Neural progenitor cell (in vitro differentiated cells): Measurements from ENCODE around the gene CDK16. TPM values are rescaled to one million over a fixed set of nuclear protein-coding genes. Genes with fewer than 3 reads are reported as not detected.
"Not testable (repeated sequence)": the region's sequence is repeated elsewhere in the genome, so short reads cannot be mapped to it uniquely, and the experiment has no call there.

Experiments
- DNase-seq: peaks from one replicate; pipeline ENCODE4 v3.0.0-alpha.2; 2016; ENCODE audit warnings: low spot score
- H2AFZ ChIP-seq: fragments of 200-600 bp; sonication (generic); replicated peaks from 2 replicates; pipeline ENCODE4 v1.6.1; 2016; ENCODE audit warnings: antibody characterized with exemption
- H3F3A ChIP-seq: fragments of 200-600 bp; sonication (generic); 2 replicates; pipeline ENCODE4 v1.6.1; 2016; ENCODE audit warnings: antibody characterized with exemption, low read depth
- H3K27ac ChIP-seq: fragments of 200-600 bp; sonication (generic); 2 replicates; pipeline ENCODE4 v1.5.1; 2016; ENCODE audit warnings: mild to moderate bottlenecking
- H3K27me3 ChIP-seq: fragments of 200-600 bp; sonication (generic); 2 replicates; pipeline ENCODE4 v1.6.1; 2016; ENCODE audit warnings: mild to moderate bottlenecking, moderate library complexity
- H3K36me3 ChIP-seq: fragments of 200-600 bp; sonication (generic); 2 replicates; pipeline ENCODE4 v1.5.1; 2016
- H3K4me1 ChIP-seq: fragments of 200-600 bp; sonication (generic); 2 replicates; pipeline ENCODE4 v1.6.1; 2016; ENCODE audit warnings: mixed run types
- H3K4me2 ChIP-seq: fragments of 200-600 bp; sonication (generic); 2 replicates; pipeline ENCODE4 v1.6.1; 2016
- H3K4me3 ChIP-seq: fragments of 200-600 bp; sonication (generic); 2 replicates; pipeline ENCODE4 v1.5.1; 2016
- H3K79me2 ChIP-seq: fragments of 200-600 bp; sonication (generic); 2 replicates; pipeline ENCODE4 v1.6.1; 2016; ENCODE audit warnings: low read depth
- H3K9ac ChIP-seq: fragments of 200-600 bp; sonication (generic); 2 replicates; pipeline ENCODE4 v1.6.1; 2016
- H3K9me3 ChIP-seq: fragments of 200-600 bp; sonication (generic); 2 replicates; pipeline ENCODE4 v1.5.1; 2016; ENCODE audit warnings: low read depth
- H4K20me1 ChIP-seq: fragments of 200-600 bp; sonication (generic); 2 replicates; pipeline ENCODE4 v1.6.1; 2016; ENCODE audit warnings: low read depth
- H3K27ac Mint-ChIP-seq: 3 replicates; pipeline ENCODE4 v1.8.0; 2021; ENCODE audit warnings: mixed read lengths
- H3K27me3 Mint-ChIP-seq: 2 replicates; pipeline ENCODE4 v1.8.0; 2022; ENCODE audit warnings: low read depth, mild to moderate bottlenecking, inconsistent platforms, moderate library complexity, mixed read lengths; ENCODE audit not compliant: insufficient read depth
- H3K36me3 Mint-ChIP-seq: 3 replicates; pipeline ENCODE4 v1.8.0; 2021; ENCODE audit warnings: mixed read lengths
- H3K4me1 Mint-ChIP-seq: 3 replicates; pipeline ENCODE4 v1.8.0; 2021; ENCODE audit warnings: mixed read lengths
- H3K4me3 Mint-ChIP-seq: 3 replicates; pipeline ENCODE4 v1.8.0; 2021; ENCODE audit warnings: mild to moderate bottlenecking, moderate library complexity, mixed read lengths
- H3K9me3 Mint-ChIP-seq: 3 replicates; pipeline ENCODE4 v1.8.0; 2020; ENCODE audit warnings: mixed read lengths
- EZH2 ChIP-seq: fragments of 200-600 bp; sonication (generic); IDR thresholded peaks from 2 replicates; pipeline ENCODE4 v1.6.1; 2017; ENCODE audit warnings: antibody characterized with exemption, mild to moderate bottlenecking, moderate library complexity
- EZH2phosphoT487 ChIP-seq: fragments of 200-600 bp; sonication (generic); IDR thresholded peaks from 2 replicates; pipeline ENCODE4 v1.6.1; 2017; ENCODE audit warnings: antibody characterized with exemption
- total RNA-seq: library from RNA; depleted of rRNA; stranded (reverse); fragments of >200 nt; gene quantifications from 2 replicates; pipeline ENCODE4 v1.2.3, GENCODE V29; 2015; ENCODE audit warnings: low replicate concordance
- TF ChIP-seq, protein P1 (sequence below): fragments of 200-600 bp; sonication (generic); IDR thresholded peaks from 2 replicates; pipeline ENCODE4 v1.5.1; 2017; ENCODE audit warnings: antibody characterized with exemption, mild to moderate bottlenecking

The CDK16 gene
- total RNA-seq, 1 donor from 2014 or later: 166 TPM

DNA sequence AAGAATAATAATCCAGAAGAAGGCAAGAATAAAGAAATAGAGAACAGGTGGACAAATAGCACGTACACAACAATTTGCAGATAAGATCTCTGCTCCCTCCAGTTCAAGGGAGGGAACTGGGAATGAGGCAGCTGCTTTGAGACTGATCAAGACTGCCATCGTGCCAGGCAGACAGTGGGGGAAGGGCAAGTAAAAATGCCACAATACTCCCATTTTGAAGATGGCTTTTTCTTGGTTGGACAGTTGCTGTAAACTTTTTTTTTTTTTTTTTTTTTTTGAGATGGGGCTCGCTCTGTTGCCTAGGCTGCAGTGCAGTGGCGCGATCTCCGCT is 31.5 kb downstream of the CDK16 start:
- peaks cover 9% of the 10 kb centered on the region for H3K27me3 Mint-ChIP-seq
- Histone ChIP-seq H3K4me2 (no peak overlapping the region), H3K79me2 (no peaks in the 10 kb centered on the region), H3K27me3 (no peaks in the 10 kb centered on the region), H3K4me3 (no peak overlapping the region), H3K27ac (no peak overlapping the region), H4K20me1 (no peaks in the 10 kb centered on the region), H3F3A (peaks cover 11% of the 10 kb centered on the region), H3K36me3 (no peaks in the 10 kb centered on the region), H3K4me1 (no peaks in the 10 kb centered on the region), H3K9ac (no peak overlapping the region), H2AFZ (no peak overlapping the region), H3K9me3 (no peaks in the 10 kb centered on the region)
- TF ChIP-seq EZH2: no peak
- TF ChIP-seq, protein P1, sequence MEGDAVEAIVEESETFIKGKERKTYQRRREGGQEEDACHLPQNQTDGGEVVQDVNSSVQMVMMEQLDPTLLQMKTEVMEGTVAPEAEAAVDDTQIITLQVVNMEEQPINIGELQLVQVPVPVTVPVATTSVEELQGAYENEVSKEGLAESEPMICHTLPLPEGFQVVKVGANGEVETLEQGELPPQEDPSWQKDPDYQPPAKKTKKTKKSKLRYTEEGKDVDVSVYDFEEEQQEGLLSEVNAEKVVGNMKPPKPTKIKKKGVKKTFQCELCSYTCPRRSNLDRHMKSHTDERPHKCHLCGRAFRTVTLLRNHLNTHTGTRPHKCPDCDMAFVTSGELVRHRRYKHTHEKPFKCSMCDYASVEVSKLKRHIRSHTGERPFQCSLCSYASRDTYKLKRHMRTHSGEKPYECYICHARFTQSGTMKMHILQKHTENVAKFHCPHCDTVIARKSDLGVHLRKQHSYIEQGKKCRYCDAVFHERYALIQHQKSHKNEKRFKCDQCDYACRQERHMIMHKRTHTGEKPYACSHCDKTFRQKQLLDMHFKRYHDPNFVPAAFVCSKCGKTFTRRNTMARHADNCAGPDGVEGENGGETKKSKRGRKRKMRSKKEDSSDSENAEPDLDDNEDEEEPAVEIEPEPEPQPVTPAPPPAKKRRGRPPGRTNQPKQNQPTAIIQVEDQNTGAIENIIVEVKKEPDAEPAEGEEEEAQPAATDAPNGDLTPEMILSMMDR: no peak
- TF ChIP-seq EZH2phosphoT487: no peak
- peaks cover 23% of the 10 kb centered on the region for H3K36me3 Mint-ChIP-seq
- DNase-seq: no peak
- H3K4me1 Mint-ChIP-seq: peaks cover 5% of the 10 kb centered on the region
- peak overlapping the region; percentile 34 for H3K27ac Mint-ChIP-seq
- peaks cover 6% of the 10 kb centered on the region for H3K9me3 Mint-ChIP-seq
- H3K4me3 Mint-ChIP-seq: no peak overlapping the region

DNA sequence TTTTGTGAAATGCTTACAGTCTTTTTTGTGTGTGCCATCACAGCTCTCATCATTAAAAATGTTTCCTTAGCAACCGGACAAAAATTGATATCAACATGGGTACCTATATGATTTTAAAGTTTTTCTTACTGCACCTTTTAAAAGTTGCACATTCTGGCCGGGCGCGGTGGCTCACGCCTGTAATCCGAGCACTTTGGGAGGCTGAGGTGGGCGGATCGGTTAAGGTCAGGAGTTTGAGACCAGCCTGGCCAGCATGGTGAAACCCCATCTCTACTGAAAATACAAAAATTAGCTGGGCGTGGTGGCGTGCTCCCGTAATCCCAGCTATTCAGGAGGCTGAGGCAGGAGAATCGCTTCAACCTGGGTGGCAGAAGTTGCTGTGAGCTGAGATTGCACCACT is 39.1 kb downstream of the CDK16 start:
- H3K4me1 ChIP-seq, H3K4me1 Mint-ChIP-seq, H3K4me3 Mint-ChIP-seq, H2AFZ ChIP-seq, H3K9me3 ChIP-seq, H3K36me3 Mint-ChIP-seq, H3K4me3 ChIP-seq, H3F3A ChIP-seq, H3K9ac ChIP-seq, H3K27me3 Mint-ChIP-seq, H3K36me3 ChIP-seq, H4K20me1 ChIP-seq, H3K27ac Mint-ChIP-seq, H3K79me2 ChIP-seq, DNase-seq, H3K4me2 ChIP-seq, H3K27me3 ChIP-seq, H3K27ac ChIP-seq: not testable (repeated sequence)
- peaks cover 14% of the 10 kb centered on the region for H3K9me3 Mint-ChIP-seq

DNA sequence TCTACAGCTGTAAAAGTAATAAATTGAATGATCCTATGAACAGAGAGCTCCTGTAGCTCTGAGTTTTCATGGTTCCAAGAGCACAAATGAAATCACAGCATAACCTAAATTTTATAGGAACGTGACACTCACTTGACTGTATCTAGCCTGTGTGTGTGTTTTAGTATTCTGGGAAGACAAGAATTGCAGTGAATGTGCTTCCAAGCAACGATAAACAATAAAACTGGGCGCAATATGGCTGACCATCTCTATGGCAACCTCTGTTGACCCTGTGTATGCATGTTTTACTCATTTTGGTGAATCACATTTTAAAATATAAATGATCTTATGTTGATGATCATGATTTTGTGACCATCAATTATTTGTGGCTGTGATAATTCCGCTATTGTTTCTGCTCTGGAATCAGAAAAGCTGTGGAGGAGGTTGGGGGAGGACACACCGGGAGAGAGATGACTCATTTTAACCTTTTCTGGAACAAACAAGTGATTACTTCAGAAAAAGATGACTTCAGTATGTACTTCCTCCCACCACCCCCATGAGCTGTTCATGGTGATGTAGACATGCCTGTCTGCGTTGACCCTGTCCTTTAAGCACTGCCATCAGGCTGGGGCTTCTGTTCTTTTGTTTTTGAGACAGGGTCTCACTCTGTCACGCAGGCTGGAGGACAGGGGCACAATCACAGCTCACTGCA is 46.1 kb downstream of the CDK16 start:
- H3K27ac Mint-ChIP-seq: peak overlapping the region; percentile 54
- no peaks in the 10 kb centered on the region for H3K79me2 ChIP-seq
- no peak overlapping the region for H3K4me3 ChIP-seq
- TF ChIP-seq, protein P1: no peak
- TF ChIP-seq EZH2 (no peak), EZH2phosphoT487 (no peak)
- no peak overlapping the region for H3K4me2 ChIP-seq
- peaks cover 26% of the 10 kb centered on the region for H3K4me1 Mint-ChIP-seq
- no peaks in the 10 kb centered on the region for H3K27me3 Mint-ChIP-seq
- H3K9me3 ChIP-seq: no peaks in the 10 kb centered on the region
- no peaks in the 10 kb centered on the region for H3F3A ChIP-seq
- H3K27me3 ChIP-seq: no peaks in the 10 kb centered on the region
- no peaks in the 10 kb centered on the region for H3K36me3 Mint-ChIP-seq
- DNase-seq: no peak
- peaks cover 8% of the 10 kb centered on the region for H3K9me3 Mint-ChIP-seq
- H3K4me3 Mint-ChIP-seq: no peak overlapping the region
- H2AFZ ChIP-seq: no peak overlapping the region
- no peak overlapping the region for H3K9ac ChIP-seq
- no peaks in the 10 kb centered on the region for H3K4me1 ChIP-seq
- no peaks in the 10 kb centered on the region for H3K36me3 ChIP-seq
- no peak overlapping the region for H3K27ac ChIP-seq
- no peaks in the 10 kb centered on the region for H4K20me1 ChIP-seq

DNA sequence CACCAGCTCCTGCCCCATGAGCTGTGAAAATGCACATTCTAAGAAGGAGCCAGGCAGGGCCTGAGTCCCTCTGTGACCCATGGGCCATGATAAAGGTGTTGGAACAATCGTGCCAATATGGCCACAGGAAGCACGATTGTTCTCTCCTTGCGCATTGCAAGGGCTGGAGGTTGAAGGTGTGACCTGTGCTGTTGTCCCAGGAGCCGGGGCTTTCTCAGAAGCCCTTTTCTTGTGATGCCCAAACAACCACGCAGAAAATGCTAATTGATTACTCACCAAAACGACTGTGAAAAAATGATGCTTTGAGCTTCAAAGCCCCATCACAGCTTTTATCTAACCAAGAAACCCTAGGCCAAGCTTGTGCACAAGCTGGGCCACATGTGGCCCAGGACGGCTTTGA is 48.2 kb downstream of the CDK16 start:
- no peaks in the 10 kb centered on the region for H3K79me2 ChIP-seq
- no peak for DNase-seq
- H2AFZ ChIP-seq: no peak overlapping the region
- no peak overlapping the region for H3K4me2 ChIP-seq
- no peak overlapping the region for H3K4me3 ChIP-seq
- Mint-ChIP-seq H3K27me3 (peaks cover 2% of the 10 kb centered on the region), H3K36me3 (no peaks in the 10 kb centered on the region), H3K9me3 (peaks cover 7% of the 10 kb centered on the region), H3K4me3 (no peak overlapping the region), H3K27ac (no peak overlapping the region), H3K4me1 (peaks cover 26% of the 10 kb centered on the region)
- no peaks in the 10 kb centered on the region for H4K20me1 ChIP-seq
- H3K4me1 ChIP-seq: no peaks in the 10 kb centered on the region
- no peaks in the 10 kb centered on the region for H3K27me3 ChIP-seq
- no peak overlapping the region for H3K9ac ChIP-seq
- no peaks in the 10 kb centered on the region for H3K9me3 ChIP-seq
- TF ChIP-seq EZH2 (no peak), EZH2phosphoT487 (no peak)
- TF ChIP-seq, protein P1: no peak
- no peak overlapping the region for H3K27ac ChIP-seq
- H3K36me3 ChIP-seq: no peaks in the 10 kb centered on the region
- no peaks in the 10 kb centered on the region for H3F3A ChIP-seq
